ENCODE measurements around the gene KCNK10.

KCNK10 gene

GRCh38 chr14:88271205-88271604 lies 51.9 kb downstream of the KCNK10 start:
- H3K4me3 ChIP-seq (ENCODE audit: low read length) = no peak overlapping the region
- no peak overlapping the region for H3K9ac ChIP-seq (ENCODE audit: low read length)
- TF ChIP-seq CTCF (IDR thresholded peaks at IDR 0.05; ENCODE audit: low read depth, low read length) (no peak), EZH2phosphoT487 (IDR thresholded peaks at IDR 0.05; ENCODE audit: low read depth) (no peak)
- H3K27me3 ChIP-seq (ENCODE audit: low read depth, low read length) = no peaks in the 10 kb centered on the region
- H3K9me3 ChIP-seq (ENCODE audit: insufficient read depth, low read length) = no peaks in the 10 kb centered on the region
- no peaks in the 10 kb centered on the region for H3K4me1 ChIP-seq (ENCODE audit: low read length)
- H3K36me3 ChIP-seq (replicated peaks; ENCODE audit: low read depth, low read length) = no peaks in the 10 kb centered on the region
- no peak overlapping the region for H2AFZ ChIP-seq (ENCODE audit: low read depth, low read length)
- no peak overlapping the region for H3K27ac ChIP-seq (ENCODE audit: low read length)
- no peaks in the 10 kb centered on the region for H3K79me2 ChIP-seq (ENCODE audit: low read length)
- H3K4me2 ChIP-seq (ENCODE audit: low read length) = no peak overlapping the region
- H4K20me1 ChIP-seq (ENCODE audit: insufficient read depth, low read length) = no peaks in the 10 kb centered on the region

- no peak for TF ChIP-seq EZH2phosphoT487 (IDR thresholded peaks at IDR 0.05; ENCODE audit: low read depth)
- no peak for TF ChIP-seq CTCF (IDR thresholded peaks at IDR 0.05; ENCODE audit: low read depth, low read length)
- H3K9me3 ChIP-seq (ENCODE audit: insufficient read depth, low read length) = no peaks in the 10 kb centered on the region
- H3K9ac ChIP-seq (ENCODE audit: low read length) = no peak overlapping the region
- H3K27ac ChIP-seq (ENCODE audit: low read length) = no peak overlapping the region
- H3K79me2 ChIP-seq (ENCODE audit: low read length) = no peaks in the 10 kb centered on the region
- H2AFZ ChIP-seq (ENCODE audit: low read depth, low read length) = no peak overlapping the region
- no peak overlapping the region for H3K4me2 ChIP-seq (ENCODE audit: low read length)
- H3K4me3 ChIP-seq (ENCODE audit: low read length) = no peak overlapping the region
- H3K36me3 ChIP-seq (replicated peaks; ENCODE audit: low read depth, low read length) = no peaks in the 10 kb centered on the region
- H3K4me1 ChIP-seq (ENCODE audit: low read length) = no peaks in the 10 kb centered on the region
- H3K27me3 ChIP-seq (ENCODE audit: low read depth, low read length) = no peaks in the 10 kb centered on the region
- no peaks in the 10 kb centered on the region for H4K20me1 ChIP-seq (ENCODE audit: insufficient read depth, low read length)
Observed at GRCh38 chr14:88270776-88271175, 52.3 kb downstream of the KCNK10 start.

- Histone ChIP-seq H3K4me1 (ENCODE audit: low read length) (no peaks in the 10 kb centered on the region), H3K36me3 (replicated peaks; ENCODE audit: low read depth, low read length) (no peaks in the 10 kb centered on the region), H3K4me2 (ENCODE audit: low read length) (no peak overlapping the region), H3K4me3 (ENCODE audit: low read length) (no peak overlapping the region), H4K20me1 (ENCODE audit: insufficient read depth, low read length) (no peaks in the 10 kb centered on the region), H3K79me2 (ENCODE audit: low read length) (no peaks in the 10 kb centered on the region), H3K27ac (ENCODE audit: low read length) (no peak overlapping the region), H2AFZ (ENCODE audit: low read depth, low read length) (no peak overlapping the region), H3K27me3 (ENCODE audit: low read depth, low read length) (no peaks in the 10 kb centered on the region), H3K9ac (ENCODE audit: low read length) (no peak overlapping the region), H3K9me3 (ENCODE audit: insufficient read depth, low read length) (no peaks in the 10 kb centered on the region)
- no peak for TF ChIP-seq EZH2phosphoT487 (IDR thresholded peaks at IDR 0.05; ENCODE audit: low read depth)
Observed at GRCh38 chr14:88269806-88270420, 53.2 kb downstream of the KCNK10 start.

- no peak overlapping the region for H3K27ac ChIP-seq (ENCODE audit: low read length)
- no peaks in the 10 kb centered on the region for H4K20me1 ChIP-seq (ENCODE audit: insufficient read depth, low read length)
- no peaks in the 10 kb centered on the region for H3K9me3 ChIP-seq (ENCODE audit: insufficient read depth, low read length)
- H3K36me3 ChIP-seq (replicated peaks; ENCODE audit: low read depth, low read length) = no peaks in the 10 kb centered on the region
- H3K4me3 ChIP-seq (ENCODE audit: low read length) = no peak overlapping the region
- no peak overlapping the region for H3K4me2 ChIP-seq (ENCODE audit: low read length)
- H2AFZ ChIP-seq (ENCODE audit: low read depth, low read length) = no peak overlapping the region
- no peaks in the 10 kb centered on the region for H3K4me1 ChIP-seq (ENCODE audit: low read length)
- H3K79me2 ChIP-seq (ENCODE audit: low read length) = no peaks in the 10 kb centered on the region
- H3K9ac ChIP-seq (ENCODE audit: low read length) = no peak overlapping the region
- no peaks in the 10 kb centered on the region for H3K27me3 ChIP-seq (ENCODE audit: low read depth, low read length)
- TF ChIP-seq EZH2phosphoT487 (IDR thresholded peaks at IDR 0.05; ENCODE audit: low read depth) (no peak), CTCF (IDR thresholded peaks at IDR 0.05; ENCODE audit: low read depth, low read length) (no peak)
Observed at GRCh38 chr14:88266474-88266873, 56.6 kb downstream of the KCNK10 start.

Measured in OCI-LY3 (cell line).